Gastroesophageal sphincter (tissue), 4 donors: Measurements from ENCODE around the gene ESR1. TPM values are rescaled to one million over a fixed set of nuclear protein-coding genes. Genes with fewer than 3 reads are reported as not detected.

ENCODE experiments used
- ATAC-seq: fragments of 150-250 bp; one replicate; pipeline ENCODE4 v1.9.1; 2016; ENCODE audit warnings: mild to moderate bottlenecking, moderate library complexity
- H3K27ac ChIP-seq, 4 donors: fragments of 200-600 bp; sonication (generic) in 3 of 4; 1 replicate in 3 of 4; 2 replicates in 1 of 4; pipeline ENCODE4 v1.5.1; 2016 to 2019
- H3K27me3 ChIP-seq: fragments of 200-600 bp; sonication (generic); one replicate; pipeline ENCODE4 v1.5.1; 2019
- H3K36me3 ChIP-seq, 2 donors: fragments of 200-600 bp; sonication (generic); one replicate each; pipeline ENCODE4 v1.5.1; 2019; ENCODE audit warnings: control low read depth in 1 of 2
- H3K4me1 ChIP-seq, 3 donors: fragments of 200-600 bp; sonication (generic); 1 replicate in 2 of 3; 2 replicates in 1 of 3; pipeline ENCODE4 v1.5.1; 2016 to 2019; ENCODE audit warnings: control low read depth in 2 of 3
- H3K4me3 ChIP-seq, 2 donors: fragments of 200-600 bp; sonication (generic); one replicate each; pipeline ENCODE4 v1.5.1; 2019; ENCODE audit warnings: mild to moderate bottlenecking in 1 of 2, moderate library complexity in 1 of 2
- H3K9me3 ChIP-seq, 3 donors: fragments of 200-600 bp; sonication (generic); one replicate each; pipeline ENCODE4 v1.5.1; 2017 to 2019; ENCODE audit warnings: control low read depth in 2 of 3
- CTCF ChIP-seq, 4 experiments: fragments of 200-600 bp in 2 of 4; fragments of 450-650 bp in 2 of 4; sonication (generic) in 1 of 4; IDR thresholded peaks; one replicate each; pipeline ENCODE4 v1.5.1; 2017 to 2019; ENCODE audit warnings: antibody characterized with exemption in 4 of 4, mild to moderate bottlenecking in 2 of 4, moderate library complexity in 2 of 4
- EP300 ChIP-seq: sonication (generic); formaldehyde crosslinking; IDR thresholded peaks from one replicate; pipeline ENCODE4 v1.6.1; 2017; ENCODE audit warnings: antibody characterized with exemption, mild to moderate bottlenecking
- POLR2A ChIP-seq, 2 donors: fragments of 450-650 bp; IDR thresholded peaks; one replicate each; pipeline ENCODE4 v1.6.1; 2017; ENCODE audit warnings: antibody characterized with exemption in 2 of 2, mild to moderate bottlenecking in 2 of 2, moderate library complexity in 1 of 2
- POLR2AphosphoS5 ChIP-seq: sonication (generic); formaldehyde crosslinking; IDR thresholded peaks from one replicate; pipeline ENCODE4 v1.6.1; 2017; ENCODE audit warnings: antibody characterized with exemption
- WGBS, 2 donors: methylation state at CpG; one replicate each; pipeline ENCODE4 v1.1.5; 2018; ENCODE audit warnings: low coverage in 1 of 2; 5-methylcytosine and 5-hydroxymethylcytosine counted together
- total RNA-seq, 4 donors: library from RNA; depleted of rRNA; stranded (reverse); fragments of >200 nt; gene quantifications; one replicate each; pipeline ENCODE4 v1.1.0, GENCODE V29; 2016

The ESR1 gene
- total RNA-seq, 4 donors from 2014 or later: 0.93 to 2.3 (median 0.97) TPM

- Histone ChIP-seq H3K27me3 (peaks cover 7% of the 10 kb centered on the region), H3K4me3 (no peak overlapping the region), H3K27ac (no peak overlapping the region), H3K9me3 (peaks cover 0 to 19% (median 0%) of the 10 kb centered on the region in 3 donors), H3K36me3 (no peaks in the 10 kb centered on the region), H3K4me1 (no peaks in the 10 kb centered on the region)
- no peak for ATAC-seq
- WGBS, 2 donors: 72 to 88% methylated on average over 4 of the region's 4 CpGs
- TF ChIP-seq POLR2A (IDR thresholded peaks at IDR 0.05) (no peak), EP300 (no peak), POLR2AphosphoS5 (no peak), CTCF (IDR thresholded peaks at IDR 0.05) (no peak)
Measured at GRCh38 chr6:152078001-152078400, 270.5 kb downstream of the ESR1 start.

- Histone ChIP-seq H3K36me3 (no peaks in the 10 kb centered on the region), H3K4me3 (no peak overlapping the region), H3K9me3 (peaks cover 0 to 19% (median 0%) of the 10 kb centered on the region in 3 donors), H3K4me1 (no peaks in the 10 kb centered on the region), H3K27me3 (peaks cover 7% of the 10 kb centered on the region), H3K27ac (no peak overlapping the region)
- no peak for TF ChIP-seq CTCF (IDR thresholded peaks at IDR 0.05)
- TF ChIP-seq EP300: no peak
- no peak for TF ChIP-seq POLR2AphosphoS5
- TF ChIP-seq POLR2A (IDR thresholded peaks at IDR 0.05): no peak
- WGBS, 2 donors: no CpG with 5 or more reads among the region's 7 CpGs
- no peak for ATAC-seq
Measured at GRCh38 chr6:152078804-152079203, 271.3 kb downstream of the ESR1 start.

- ATAC-seq: no peak
- H3K27ac ChIP-seq: no peak overlapping the region
Measured at GRCh38 chr6:152085451-152085921, 278.0 kb downstream of the ESR1 start.

DNA sequence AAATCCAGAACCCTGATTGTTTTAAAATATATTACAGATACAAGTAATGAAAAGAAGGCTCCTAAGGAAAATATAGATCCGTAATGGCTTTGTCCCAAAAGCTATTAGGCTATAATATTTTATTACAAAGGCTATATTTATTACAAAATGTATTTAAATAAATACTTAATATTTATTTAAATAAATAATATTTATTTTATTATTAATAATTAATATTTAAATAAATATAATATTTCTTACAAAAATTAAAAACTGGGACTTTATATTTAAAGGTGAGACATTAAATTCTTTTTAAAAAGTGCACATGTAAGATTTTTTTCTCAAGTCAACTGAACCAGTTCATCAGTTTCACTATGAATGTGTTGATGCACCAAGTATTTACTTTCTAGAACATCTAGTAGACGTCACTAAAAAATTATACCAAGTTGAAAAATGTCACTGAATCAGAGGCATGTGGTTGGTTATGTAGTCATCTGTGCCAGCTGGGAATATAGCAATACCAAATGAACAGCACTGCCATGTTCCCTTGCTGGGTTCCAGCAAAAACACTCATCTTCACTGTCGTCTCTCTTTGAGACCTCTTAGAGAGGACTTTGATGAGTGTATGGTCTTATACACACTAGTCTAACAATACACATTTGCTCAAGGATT lies 278.9 kb downstream of the ESR1 start:
- TF ChIP-seq EP300: no peak
- TF ChIP-seq POLR2AphosphoS5: no peak
- no peak for TF ChIP-seq POLR2A (IDR thresholded peaks at IDR 0.05)
- TF ChIP-seq CTCF (IDR thresholded peaks at IDR 0.05): no peak
- Histone ChIP-seq H3K4me1 (no peaks in the 10 kb centered on the region), H3K27me3 (no peaks in the 10 kb centered on the region), H3K9me3 (no peaks in the 10 kb centered on the region), H3K4me3 (no peak overlapping the region), H3K36me3 (no peaks in the 10 kb centered on the region), H3K27ac (no peak overlapping the region)
- WGBS, 2 donors: 82 to 89% methylated on average over 3 of the region's 3 CpGs
- no peak for ATAC-seq

More at GRCh38 chr6:152085451-152085921, 278.0 kb downstream of the ESR1 start:
- Histone ChIP-seq H3K4me3 (no peak overlapping the region), H3K27me3 (no peaks in the 10 kb centered on the region), H3K4me1 (no peaks in the 10 kb centered on the region), H3K36me3 (no peaks in the 10 kb centered on the region), H3K9me3 (no peaks in the 10 kb centered on the region)
- WGBS, 2 donors: 67 to 73% methylated on average over 3 to 4 of the region's 4 CpGs
- TF ChIP-seq EP300 (no peak), POLR2AphosphoS5 (no peak), POLR2A (IDR thresholded peaks at IDR 0.05) (no peak), CTCF (IDR thresholded peaks at IDR 0.05) (no peak)

DNA sequence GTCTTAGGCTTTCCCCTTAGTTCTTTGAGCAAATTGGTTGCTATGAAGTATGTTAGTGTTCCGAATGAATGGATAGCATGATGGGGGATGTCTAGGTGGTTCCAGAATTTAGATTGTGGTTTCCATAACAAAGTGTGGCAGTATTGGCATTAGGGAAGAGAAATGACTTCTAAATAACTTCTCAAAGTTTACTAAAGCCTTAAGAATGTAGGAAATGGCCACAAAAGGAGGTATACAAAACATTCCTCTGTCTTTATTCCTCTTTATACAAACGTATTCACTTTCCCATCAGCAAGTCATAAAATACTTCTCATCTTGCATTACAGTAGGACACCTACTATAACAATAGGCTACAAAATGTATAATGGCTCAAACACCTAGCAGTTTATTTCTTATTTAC lies 279.6 kb downstream of the ESR1 start:
- Histone ChIP-seq H3K4me3 (no peak overlapping the region), H3K27ac (no peak overlapping the region), H3K4me1 (no peaks in the 10 kb centered on the region), H3K9me3 (no peaks in the 10 kb centered on the region), H3K27me3 (no peaks in the 10 kb centered on the region), H3K36me3 (no peaks in the 10 kb centered on the region)
- ATAC-seq: no peak
- 47 to 48% methylated on average over 2 of the region's 2 CpGs for WGBS, 2 donors
- TF ChIP-seq CTCF (IDR thresholded peaks at IDR 0.05): no peak
- no peak for TF ChIP-seq POLR2AphosphoS5
- TF ChIP-seq POLR2A (IDR thresholded peaks at IDR 0.05): no peak
- TF ChIP-seq EP300: no peak
